Measurements from ENCODE around the gene PLEKHM3.

The PLEKHM3 gene

GRCh38 chr2:207975921-207976320, 49.4 kb downstream of the PLEKHM3 start:
- H3K4me1 ChIP-seq (ENCODE audit: control insufficient read depth in 5 of 5, insufficient read depth in 5 of 5, low read length in 5 of 5): peaks cover 0 to 10% (median 4%) of the 10 kb centered on the region in 5 donors

GRCh38 chr2:207974216-207974605, 51.1 kb downstream of the PLEKHM3 start:
- Histone ChIP-seq H3K27ac (ENCODE audit: low read depth, low read length) (no peak overlapping the region), H3K4me1 (ENCODE audit: control insufficient read depth in 5 of 5, insufficient read depth in 5 of 5, low read length in 5 of 5) (peaks cover 0 to 15% (median 10%) of the 10 kb centered on the region in 5 donors), H3K4me3 (ENCODE audit: low read depth in 1 of 5, low read length in 5 of 5) (no peak overlapping the region), H3K27me3 (ENCODE audit: control insufficient read depth in 5 of 5, insufficient read depth in 4 of 5, low read length in 5 of 5) (no peaks in the 10 kb centered on the region), H3K9me3 (ENCODE audit: control insufficient read depth in 5 of 5, low read length in 5 of 5) (no peaks in the 10 kb centered on the region), H3K9ac (ENCODE audit: low read length in 5 of 5) (no peak overlapping the region), H3K36me3 (ENCODE audit: control insufficient read depth in 5 of 5, insufficient read depth in 5 of 5, low read length in 5 of 5) (peaks cover 7 to 17% (median 8%) of the 10 kb centered on the region in 5 donors)

More at GRCh38 chr2:207975921-207976320, 49.4 kb downstream of the PLEKHM3 start:
- H3K27me3 ChIP-seq (ENCODE audit: control insufficient read depth in 5 of 5, insufficient read depth in 4 of 5, low read length in 5 of 5): no peaks in the 10 kb centered on the region
- no peak overlapping the region for H3K27ac ChIP-seq (ENCODE audit: low read depth, low read length)
- H3K36me3 ChIP-seq (ENCODE audit: control insufficient read depth in 5 of 5, insufficient read depth in 5 of 5, low read length in 5 of 5): peaks cover 7 to 17% (median 8%) of the 10 kb centered on the region in 5 donors
- H3K9me3 ChIP-seq (ENCODE audit: control insufficient read depth in 5 of 5, low read length in 5 of 5): no peaks in the 10 kb centered on the region
- H3K4me3 ChIP-seq (ENCODE audit: low read depth in 1 of 5, low read length in 5 of 5): no peak overlapping the region
- no peak overlapping the region for H3K9ac ChIP-seq (ENCODE audit: low read length in 5 of 5)

DNA sequence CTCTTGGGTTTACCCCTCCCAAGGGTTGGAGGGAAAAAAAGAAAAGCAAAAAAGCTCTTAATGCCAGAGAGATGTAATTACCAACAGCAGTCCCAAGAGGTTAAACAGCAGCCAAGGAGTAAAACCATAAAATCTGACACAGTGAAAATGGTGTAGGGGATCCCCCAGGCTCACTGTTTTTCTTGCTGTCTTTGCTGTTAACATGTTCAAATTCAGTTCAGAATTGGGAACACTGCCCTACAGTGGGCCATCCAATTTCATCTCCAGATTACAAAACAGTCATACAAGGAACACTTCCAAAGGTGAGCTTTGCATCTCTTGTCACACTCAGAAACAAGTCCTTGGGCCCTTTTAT, 54.5 kb downstream of the PLEKHM3 start:
- no peaks in the 10 kb centered on the region for H3K27me3 ChIP-seq (ENCODE audit: control insufficient read depth in 5 of 5, insufficient read depth in 4 of 5, low read length in 5 of 5)
- H3K4me3 ChIP-seq (ENCODE audit: low read depth in 1 of 5, low read length in 5 of 5): no peak overlapping the region
- H3K9ac ChIP-seq (ENCODE audit: low read length in 5 of 5): no peak overlapping the region
- no peaks in the 10 kb centered on the region for H3K9me3 ChIP-seq (ENCODE audit: control insufficient read depth in 5 of 5, low read length in 5 of 5)
- peaks cover 0 to 2% (median 0%) of the 10 kb centered on the region in 5 donors for H3K36me3 ChIP-seq (ENCODE audit: control insufficient read depth in 5 of 5, insufficient read depth in 5 of 5, low read length in 5 of 5)
- H3K4me1 ChIP-seq (ENCODE audit: control insufficient read depth in 5 of 5, insufficient read depth in 5 of 5, low read length in 5 of 5): peaks cover 0 to 15% (median 8%) of the 10 kb centered on the region in 5 donors
- no peak overlapping the region for H3K27ac ChIP-seq (ENCODE audit: low read depth, low read length)

DNA sequence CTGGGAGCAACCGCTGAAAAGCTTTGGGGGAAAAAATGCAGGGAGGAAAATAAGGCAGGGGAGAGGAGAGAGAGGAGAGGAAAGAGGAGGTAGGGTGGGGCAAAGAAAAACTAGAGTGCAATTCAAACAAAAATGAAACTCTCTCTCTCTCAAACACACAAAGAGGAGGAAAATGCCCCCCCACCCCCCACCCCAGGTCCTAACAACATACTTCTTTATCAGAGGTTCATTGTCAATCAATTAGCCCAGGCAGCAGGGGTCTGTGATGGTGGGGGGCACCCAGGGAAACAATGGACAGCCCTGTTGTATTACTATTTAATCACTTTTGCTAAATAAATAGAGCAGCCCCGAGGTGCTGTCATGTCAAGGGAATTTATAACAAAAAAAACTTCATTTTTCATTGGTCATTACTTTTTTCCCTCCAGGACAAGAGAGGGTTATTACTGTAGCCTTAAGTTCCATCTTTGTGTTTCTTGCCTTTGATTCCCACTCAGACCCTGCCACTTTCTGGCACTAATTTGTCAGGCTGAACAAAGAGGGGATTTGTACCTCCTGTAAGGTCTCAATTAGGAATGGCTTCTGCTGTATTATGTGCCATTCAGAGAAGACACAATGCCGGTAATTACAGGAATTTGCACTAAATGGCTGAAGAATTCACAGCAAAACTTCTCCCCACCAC, 55.0 kb downstream of the PLEKHM3 start:
- Histone ChIP-seq H3K9me3 (ENCODE audit: control insufficient read depth in 5 of 5, low read length in 5 of 5) (no peaks in the 10 kb centered on the region), H3K27ac (ENCODE audit: low read depth, low read length) (no peak overlapping the region), H3K4me3 (ENCODE audit: low read depth in 1 of 5, low read length in 5 of 5) (no peak overlapping the region), H3K27me3 (ENCODE audit: control insufficient read depth in 5 of 5, insufficient read depth in 4 of 5, low read length in 5 of 5) (no peaks in the 10 kb centered on the region), H3K4me1 (ENCODE audit: control insufficient read depth in 5 of 5, insufficient read depth in 5 of 5, low read length in 5 of 5) (peaks cover 0 to 15% (median 8%) of the 10 kb centered on the region in 5 donors), H3K36me3 (ENCODE audit: control insufficient read depth in 5 of 5, insufficient read depth in 5 of 5, low read length in 5 of 5) (no peaks in the 10 kb centered on the region), H3K9ac (ENCODE audit: low read length in 5 of 5) (no peak overlapping the region)

DNA sequence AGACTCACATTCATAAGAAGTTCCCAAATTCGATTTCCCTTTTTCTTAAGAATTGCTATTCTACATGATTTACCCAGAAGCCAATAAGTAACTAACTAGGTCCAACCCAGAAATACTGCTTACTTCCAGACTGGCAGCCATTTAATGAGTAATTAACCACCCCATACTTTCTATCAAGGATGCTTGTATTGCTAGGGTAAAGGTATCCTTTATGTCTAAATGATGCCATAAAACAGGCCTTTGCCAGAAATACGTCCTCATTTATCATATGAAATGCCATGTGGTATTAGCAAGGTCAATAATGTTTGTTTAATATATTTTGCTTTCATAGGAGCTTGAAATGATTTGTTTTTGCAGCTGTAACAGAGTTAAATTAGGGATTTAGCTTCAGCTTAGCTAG, 56.1 kb downstream of the PLEKHM3 start:
- H3K27ac ChIP-seq (ENCODE audit: low read depth, low read length): no peak overlapping the region
- H3K9me3 ChIP-seq (ENCODE audit: control insufficient read depth in 5 of 5, low read length in 5 of 5): no peaks in the 10 kb centered on the region
- H3K9ac ChIP-seq (ENCODE audit: low read length in 5 of 5): no peak overlapping the region
- no peak overlapping the region for H3K4me3 ChIP-seq (ENCODE audit: low read depth in 1 of 5, low read length in 5 of 5)
- H3K36me3 ChIP-seq (ENCODE audit: control insufficient read depth in 5 of 5, insufficient read depth in 5 of 5, low read length in 5 of 5): no peaks in the 10 kb centered on the region
- peaks cover 0 to 13% (median 8%) of the 10 kb centered on the region in 5 donors for H3K4me1 ChIP-seq (ENCODE audit: control insufficient read depth in 5 of 5, insufficient read depth in 5 of 5, low read length in 5 of 5)
- H3K27me3 ChIP-seq (ENCODE audit: control insufficient read depth in 5 of 5, insufficient read depth in 4 of 5, low read length in 5 of 5): no peaks in the 10 kb centered on the region

DNA sequence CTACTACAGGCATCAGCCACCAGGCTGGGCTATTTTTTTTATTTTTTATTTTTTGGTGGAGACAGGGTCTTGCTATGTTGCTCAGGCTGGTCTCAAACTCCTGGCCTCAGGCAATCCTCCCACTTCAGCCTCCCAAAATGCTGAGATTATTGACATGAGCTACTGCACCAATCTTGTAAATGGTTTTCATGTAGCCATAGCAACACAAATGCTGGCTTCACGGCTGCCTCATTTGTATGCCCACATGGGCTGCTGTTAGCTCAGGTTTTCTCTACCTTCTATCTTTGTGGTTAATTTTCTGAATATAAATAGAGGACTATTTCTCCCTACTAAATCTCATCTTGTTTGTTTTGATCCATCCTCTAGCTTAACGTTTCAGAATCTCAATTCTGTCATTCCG, 58.2 kb downstream of the PLEKHM3 start:
- no peak overlapping the region for H3K27ac ChIP-seq (ENCODE audit: low read depth, low read length)
- no peaks in the 10 kb centered on the region for H3K27me3 ChIP-seq (ENCODE audit: control insufficient read depth in 5 of 5, insufficient read depth in 4 of 5, low read length in 5 of 5)
- no peaks in the 10 kb centered on the region for H3K9me3 ChIP-seq (ENCODE audit: control insufficient read depth in 5 of 5, low read length in 5 of 5)
- no peak overlapping the region for H3K4me3 ChIP-seq (ENCODE audit: low read depth in 1 of 5, low read length in 5 of 5)
- H3K9ac ChIP-seq (ENCODE audit: low read length in 5 of 5): no peak overlapping the region
- peaks cover 0 to 1% (median 0%) of the 10 kb centered on the region in 5 donors for H3K36me3 ChIP-seq (ENCODE audit: control insufficient read depth in 5 of 5, insufficient read depth in 5 of 5, low read length in 5 of 5)
- H3K4me1 ChIP-seq (ENCODE audit: control insufficient read depth in 5 of 5, insufficient read depth in 5 of 5, low read length in 5 of 5): peaks cover 0 to 9% (median 8%) of the 10 kb centered on the region in 5 donors

- Histone ChIP-seq H3K4me3 (ENCODE audit: low read depth in 1 of 5, low read length in 5 of 5) (no peak overlapping the region), H3K9me3 (ENCODE audit: control insufficient read depth in 5 of 5, low read length in 5 of 5) (no peaks in the 10 kb centered on the region), H3K27ac (ENCODE audit: low read depth, low read length) (no peak overlapping the region), H3K27me3 (ENCODE audit: control insufficient read depth in 5 of 5, insufficient read depth in 4 of 5, low read length in 5 of 5) (no peaks in the 10 kb centered on the region), H3K36me3 (ENCODE audit: control insufficient read depth in 5 of 5, insufficient read depth in 5 of 5, low read length in 5 of 5) (peaks cover 0 to 6% (median 0%) of the 10 kb centered on the region in 5 donors), H3K4me1 (ENCODE audit: control insufficient read depth in 5 of 5, insufficient read depth in 5 of 5, low read length in 5 of 5) (no peaks in the 10 kb centered on the region), H3K9ac (ENCODE audit: low read length in 5 of 5) (no peak overlapping the region)
Measured at GRCh38 chr2:207960911-207961310, 64.4 kb downstream of the PLEKHM3 start.

DNA sequence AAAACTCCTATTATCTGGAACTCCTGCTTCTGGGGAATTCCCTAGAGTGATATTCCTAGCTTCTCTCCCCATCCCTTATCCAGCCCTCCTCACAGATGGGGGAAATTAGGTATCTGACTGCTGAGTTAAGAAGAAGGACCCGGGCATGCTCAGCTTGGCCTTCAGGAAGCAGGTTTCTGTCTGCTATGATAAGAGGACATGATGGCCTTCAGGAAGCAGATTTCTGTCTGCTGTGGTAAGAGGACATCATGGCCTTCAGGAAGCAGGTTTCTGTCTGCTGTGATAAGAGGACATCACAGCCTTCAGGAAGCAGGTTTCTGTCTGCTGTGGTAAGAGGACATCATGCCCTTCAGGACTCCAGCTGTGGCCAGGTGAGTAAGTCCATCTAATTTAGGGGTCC, 65.2 kb downstream of the PLEKHM3 start:
- no peak overlapping the region for H3K9ac ChIP-seq (ENCODE audit: low read length in 5 of 5)
- no peak overlapping the region for H3K27ac ChIP-seq (ENCODE audit: low read depth, low read length)

DNA sequence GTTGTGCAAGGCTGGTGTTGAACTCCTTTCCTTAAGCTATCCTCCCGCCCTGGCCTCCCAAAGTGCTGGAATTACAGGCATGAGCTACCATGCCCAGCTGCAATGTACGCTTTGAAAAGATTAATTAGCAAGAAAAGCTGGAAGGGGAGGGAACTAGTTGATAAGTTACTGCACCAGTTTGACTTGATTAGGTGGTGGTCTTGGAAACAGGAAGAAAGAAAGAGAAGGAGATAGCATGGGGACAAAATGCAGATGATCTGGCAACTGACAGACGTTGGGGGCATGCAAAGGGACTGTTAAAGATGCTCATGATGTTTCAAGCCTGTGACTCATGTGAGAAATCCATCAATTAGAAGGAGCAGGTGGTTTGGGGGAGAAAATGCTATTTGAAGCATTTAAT, 68.6 kb downstream of the PLEKHM3 start:
- peaks cover 0 to 2% (median 0%) of the 10 kb centered on the region in 5 donors for H3K36me3 ChIP-seq (ENCODE audit: control insufficient read depth in 5 of 5, insufficient read depth in 5 of 5, low read length in 5 of 5)
- no peak overlapping the region for H3K27ac ChIP-seq (ENCODE audit: low read depth, low read length)
- no peak overlapping the region for H3K9ac ChIP-seq (ENCODE audit: low read length in 5 of 5)
- no peaks in the 10 kb centered on the region for H3K27me3 ChIP-seq (ENCODE audit: control insufficient read depth in 5 of 5, insufficient read depth in 4 of 5, low read length in 5 of 5)
- H3K4me3 ChIP-seq (ENCODE audit: low read depth in 1 of 5, low read length in 5 of 5): no peak overlapping the region
- H3K4me1 ChIP-seq (ENCODE audit: control insufficient read depth in 5 of 5, insufficient read depth in 5 of 5, low read length in 5 of 5): peaks cover 0 to 5% (median 0%) of the 10 kb centered on the region in 5 donors
- no peaks in the 10 kb centered on the region for H3K9me3 ChIP-seq (ENCODE audit: control insufficient read depth in 5 of 5, low read length in 5 of 5)

More for the DNA sequence above, 65.2 kb downstream of the PLEKHM3 start:
- no peak overlapping the region for H3K4me3 ChIP-seq (ENCODE audit: low read depth in 1 of 5, low read length in 5 of 5)
- peaks cover 0 to 6% (median 0%) of the 10 kb centered on the region in 5 donors for H3K36me3 ChIP-seq (ENCODE audit: control insufficient read depth in 5 of 5, insufficient read depth in 5 of 5, low read length in 5 of 5)
- H3K27me3 ChIP-seq (ENCODE audit: control insufficient read depth in 5 of 5, insufficient read depth in 4 of 5, low read length in 5 of 5): no peaks in the 10 kb centered on the region
- no peaks in the 10 kb centered on the region for H3K9me3 ChIP-seq (ENCODE audit: control insufficient read depth in 5 of 5, low read length in 5 of 5)
- no peaks in the 10 kb centered on the region for H3K4me1 ChIP-seq (ENCODE audit: control insufficient read depth in 5 of 5, insufficient read depth in 5 of 5, low read length in 5 of 5)

GRCh38 chr2:207955456-207955855, 69.9 kb downstream of the PLEKHM3 start:
- peaks cover 0 to 15% (median 5%) of the 10 kb centered on the region in 5 donors for H3K4me1 ChIP-seq (ENCODE audit: control insufficient read depth in 5 of 5, insufficient read depth in 5 of 5, low read length in 5 of 5)
- H3K36me3 ChIP-seq (ENCODE audit: control insufficient read depth in 5 of 5, insufficient read depth in 5 of 5, low read length in 5 of 5): peaks cover 0 to 2% (median 0%) of the 10 kb centered on the region in 5 donors
- H3K27me3 ChIP-seq (ENCODE audit: control insufficient read depth in 5 of 5, insufficient read depth in 4 of 5, low read length in 5 of 5): no peaks in the 10 kb centered on the region
- no peak overlapping the region for H3K27ac ChIP-seq (ENCODE audit: low read depth, low read length)
- H3K9ac ChIP-seq (ENCODE audit: low read length in 5 of 5): no peak overlapping the region
- H3K9me3 ChIP-seq (ENCODE audit: control insufficient read depth in 5 of 5, low read length in 5 of 5): no peaks in the 10 kb centered on the region
- no peak overlapping the region for H3K4me3 ChIP-seq (ENCODE audit: low read depth in 1 of 5, low read length in 5 of 5)

Measured in subcutaneous abdominal adipose tissue (tissue), 5 donors.